ENCODE data around the gene EPS15.

GRCh38 chr1:51484591-51484990 lies 34.5 kb downstream of the EPS15 start:
- TF ChIP-seq, protein P1, sequence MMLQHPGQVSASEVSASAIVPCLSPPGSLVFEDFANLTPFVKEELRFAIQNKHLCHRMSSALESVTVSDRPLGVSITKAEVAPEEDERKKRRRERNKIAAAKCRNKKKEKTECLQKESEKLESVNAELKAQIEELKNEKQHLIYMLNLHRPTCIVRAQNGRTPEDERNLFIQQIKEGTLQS (IDR thresholded peaks at IDR 0.05) = no peak
- TF ChIP-seq, protein P2, sequence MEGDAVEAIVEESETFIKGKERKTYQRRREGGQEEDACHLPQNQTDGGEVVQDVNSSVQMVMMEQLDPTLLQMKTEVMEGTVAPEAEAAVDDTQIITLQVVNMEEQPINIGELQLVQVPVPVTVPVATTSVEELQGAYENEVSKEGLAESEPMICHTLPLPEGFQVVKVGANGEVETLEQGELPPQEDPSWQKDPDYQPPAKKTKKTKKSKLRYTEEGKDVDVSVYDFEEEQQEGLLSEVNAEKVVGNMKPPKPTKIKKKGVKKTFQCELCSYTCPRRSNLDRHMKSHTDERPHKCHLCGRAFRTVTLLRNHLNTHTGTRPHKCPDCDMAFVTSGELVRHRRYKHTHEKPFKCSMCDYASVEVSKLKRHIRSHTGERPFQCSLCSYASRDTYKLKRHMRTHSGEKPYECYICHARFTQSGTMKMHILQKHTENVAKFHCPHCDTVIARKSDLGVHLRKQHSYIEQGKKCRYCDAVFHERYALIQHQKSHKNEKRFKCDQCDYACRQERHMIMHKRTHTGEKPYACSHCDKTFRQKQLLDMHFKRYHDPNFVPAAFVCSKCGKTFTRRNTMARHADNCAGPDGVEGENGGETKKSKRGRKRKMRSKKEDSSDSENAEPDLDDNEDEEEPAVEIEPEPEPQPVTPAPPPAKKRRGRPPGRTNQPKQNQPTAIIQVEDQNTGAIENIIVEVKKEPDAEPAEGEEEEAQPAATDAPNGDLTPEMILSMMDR (IDR thresholded peaks at IDR 0.05; ENCODE audit: low read depth, low read length, missing input control) = no peak
- TF ChIP-seq MAX (IDR thresholded peaks at IDR 0.05) = no peak
- TF ChIP-seq, protein P3, sequence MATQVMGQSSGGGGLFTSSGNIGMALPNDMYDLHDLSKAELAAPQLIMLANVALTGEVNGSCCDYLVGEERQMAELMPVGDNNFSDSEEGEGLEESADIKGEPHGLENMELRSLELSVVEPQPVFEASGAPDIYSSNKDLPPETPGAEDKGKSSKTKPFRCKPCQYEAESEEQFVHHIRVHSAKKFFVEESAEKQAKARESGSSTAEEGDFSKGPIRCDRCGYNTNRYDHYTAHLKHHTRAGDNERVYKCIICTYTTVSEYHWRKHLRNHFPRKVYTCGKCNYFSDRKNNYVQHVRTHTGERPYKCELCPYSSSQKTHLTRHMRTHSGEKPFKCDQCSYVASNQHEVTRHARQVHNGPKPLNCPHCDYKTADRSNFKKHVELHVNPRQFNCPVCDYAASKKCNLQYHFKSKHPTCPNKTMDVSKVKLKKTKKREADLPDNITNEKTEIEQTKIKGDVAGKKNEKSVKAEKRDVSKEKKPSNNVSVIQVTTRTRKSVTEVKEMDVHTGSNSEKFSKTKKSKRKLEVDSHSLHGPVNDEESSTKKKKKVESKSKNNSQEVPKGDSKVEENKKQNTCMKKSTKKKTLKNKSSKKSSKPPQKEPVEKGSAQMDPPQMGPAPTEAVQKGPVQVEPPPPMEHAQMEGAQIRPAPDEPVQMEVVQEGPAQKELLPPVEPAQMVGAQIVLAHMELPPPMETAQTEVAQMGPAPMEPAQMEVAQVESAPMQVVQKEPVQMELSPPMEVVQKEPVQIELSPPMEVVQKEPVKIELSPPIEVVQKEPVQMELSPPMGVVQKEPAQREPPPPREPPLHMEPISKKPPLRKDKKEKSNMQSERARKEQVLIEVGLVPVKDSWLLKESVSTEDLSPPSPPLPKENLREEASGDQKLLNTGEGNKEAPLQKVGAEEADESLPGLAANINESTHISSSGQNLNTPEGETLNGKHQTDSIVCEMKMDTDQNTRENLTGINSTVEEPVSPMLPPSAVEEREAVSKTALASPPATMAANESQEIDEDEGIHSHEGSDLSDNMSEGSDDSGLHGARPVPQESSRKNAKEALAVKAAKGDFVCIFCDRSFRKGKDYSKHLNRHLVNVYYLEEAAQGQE (IDR thresholded peaks at IDR 0.05) = no peak
- no peak for TF ChIP-seq NR2F2 (IDR thresholded peaks at IDR 0.05)
- no peak for TF ChIP-seq TAF1 (conservative IDR thresholded peaks at IDR 0.05)
- TF ChIP-seq YY1 (IDR thresholded peaks at IDR 0.05) = no peak
- TF ChIP-seq JUND (IDR thresholded peaks at IDR 0.05) = no peak

Measured in liver (tissue), 3 donors.